Measurements from ENCODE around the gene FBXL19.

Gene FBXL19

GRCh38 chr16:30956601-30957455, 33.5 kb downstream of the FBXL19 start (continued):
- TF ChIP-seq, protein P1, sequence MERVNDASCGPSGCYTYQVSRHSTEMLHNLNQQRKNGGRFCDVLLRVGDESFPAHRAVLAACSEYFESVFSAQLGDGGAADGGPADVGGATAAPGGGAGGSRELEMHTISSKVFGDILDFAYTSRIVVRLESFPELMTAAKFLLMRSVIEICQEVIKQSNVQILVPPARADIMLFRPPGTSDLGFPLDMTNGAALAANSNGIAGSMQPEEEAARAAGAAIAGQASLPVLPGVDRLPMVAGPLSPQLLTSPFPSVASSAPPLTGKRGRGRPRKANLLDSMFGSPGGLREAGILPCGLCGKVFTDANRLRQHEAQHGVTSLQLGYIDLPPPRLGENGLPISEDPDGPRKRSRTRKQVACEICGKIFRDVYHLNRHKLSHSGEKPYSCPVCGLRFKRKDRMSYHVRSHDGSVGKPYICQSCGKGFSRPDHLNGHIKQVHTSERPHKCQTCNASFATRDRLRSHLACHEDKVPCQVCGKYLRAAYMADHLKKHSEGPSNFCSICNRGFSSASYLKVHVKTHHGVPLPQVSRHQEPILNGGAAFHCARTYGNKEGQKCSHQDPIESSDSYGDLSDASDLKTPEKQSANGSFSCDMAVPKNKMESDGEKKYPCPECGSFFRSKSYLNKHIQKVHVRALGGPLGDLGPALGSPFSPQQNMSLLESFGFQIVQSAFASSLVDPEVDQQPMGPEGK (tag by site-specific recombination; IDR thresholded peaks at IDR 0.05): peak; percentile 10; the same call in 1 of the 2 replicates
- 0 out of 2 replicates have a peak, but pooled peaks have one; percentile 65 for TF ChIP-seq ZNF138 (tag by site-specific recombination; IDR thresholded peaks at IDR 0.05; ENCODE audit: borderline replicate concordance)
- TF ChIP-seq, protein P2, sequence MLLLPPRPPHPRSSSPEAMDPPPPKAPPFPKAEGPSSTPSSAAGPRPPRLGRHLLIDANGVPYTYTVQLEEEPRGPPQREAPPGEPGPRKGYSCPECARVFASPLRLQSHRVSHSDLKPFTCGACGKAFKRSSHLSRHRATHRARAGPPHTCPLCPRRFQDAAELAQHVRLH (tag by site-specific recombination; IDR thresholded peaks at IDR 0.05): peak; percentile 96
- TF ChIP-seq ZNF324 (tag by site-specific recombination; IDR thresholded peaks at IDR 0.05): no peak
- no peak for TF ChIP-seq ZNF658 (tag by site-specific recombination; IDR thresholded peaks at IDR 0.05)
- TF ChIP-seq GLI4 (tag by site-specific recombination; IDR thresholded peaks at IDR 0.05): no peak
- TF ChIP-seq ZNF335 (tag by site-specific recombination; conservative IDR thresholded peaks at IDR 0.05): peak; percentile 96
- TF ChIP-seq SP2 (tag by site-specific recombination; IDR thresholded peaks at IDR 0.05): no peak; the same call in 1 of the 2 replicates
- TF ChIP-seq KLF1 (tag by site-specific recombination; IDR thresholded peaks at IDR 0.05): peak; percentile 88
- TF ChIP-seq ZNF704 (tag by site-specific recombination; IDR thresholded peaks at IDR 0.05): 0 out of 2 replicates have a peak, but pooled peaks have one; percentile 37
- 0 out of 2 replicates have a peak, but pooled peaks have one; percentile 49 for TF ChIP-seq PRDM10 (tag by site-specific recombination; IDR thresholded peaks at IDR 0.05)
- no peak for TF ChIP-seq ZNF701 (tag by site-specific recombination; IDR thresholded peaks at IDR 0.05)
- TF ChIP-seq, protein P3, sequence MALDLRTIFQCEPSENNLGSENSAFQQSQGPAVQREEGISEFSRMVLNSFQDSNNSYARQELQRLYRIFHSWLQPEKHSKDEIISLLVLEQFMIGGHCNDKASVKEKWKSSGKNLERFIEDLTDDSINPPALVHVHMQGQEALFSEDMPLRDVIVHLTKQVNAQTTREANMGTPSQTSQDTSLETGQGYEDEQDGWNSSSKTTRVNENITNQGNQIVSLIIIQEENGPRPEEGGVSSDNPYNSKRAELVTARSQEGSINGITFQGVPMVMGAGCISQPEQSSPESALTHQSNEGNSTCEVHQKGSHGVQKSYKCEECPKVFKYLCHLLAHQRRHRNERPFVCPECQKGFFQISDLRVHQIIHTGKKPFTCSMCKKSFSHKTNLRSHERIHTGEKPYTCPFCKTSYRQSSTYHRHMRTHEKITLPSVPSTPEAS (tag by site-specific recombination; IDR thresholded peaks at IDR 0.05): peak; percentile 16; the same call in 1 of the 2 replicates
- TF ChIP-seq KLF7 (tag by site-specific recombination; IDR thresholded peaks at IDR 0.05; ENCODE audit: borderline replicate concordance): 0 out of 2 replicates have a peak, but pooled peaks have one; percentile 30
- no peak for TF ChIP-seq HOXC10 (CRISPR knock-in tag; IDR thresholded peaks at IDR 0.05)
- TF ChIP-seq ZNF610 (tag by site-specific recombination; IDR thresholded peaks at IDR 0.05; ENCODE audit: borderline replicate concordance): peak; percentile 55; the same call in 1 of the 2 replicates
- peak; percentile 48; the same call in 1 of the 2 replicates for TF ChIP-seq EGR2 (tag by site-specific recombination; IDR thresholded peaks at IDR 0.05; ENCODE audit: low read depth)
- 0 out of 2 replicates have a peak, but pooled peaks have one; percentile 30 for TF ChIP-seq ZNF843 (tag by site-specific recombination; IDR thresholded peaks at IDR 0.05)
